GM23248 (cell line): ENCODE results near the gene EBP. TPM values are rescaled to one million over a fixed set of nuclear protein-coding genes. Genes with fewer than 3 reads are reported as not detected.

Source experiments
- DNase-seq: peaks from one replicate; pipeline ENCODE4 v3.0.0-alpha.2; 2015
- H2AFZ ChIP-seq: fragments of 200-600 bp; sonication (generic); 2 replicates; pipeline ENCODE4 v1.6.1; 2016; ENCODE audit warnings: antibody characterized with exemption
- H3F3A ChIP-seq: fragments of 200-600 bp; sonication (generic); 2 replicates; pipeline ENCODE4 v1.6.1; 2016; ENCODE audit warnings: mild to moderate bottlenecking, antibody characterized with exemption, mixed run types; ENCODE audit not compliant: insufficient read depth
- H3K27ac ChIP-seq: fragments of 200-600 bp; sonication (generic); 2 replicates; pipeline ENCODE4 v1.5.1; 2016; ENCODE audit warnings: mild to moderate bottlenecking
- H3K27me3 ChIP-seq: fragments of 200-600 bp; sonication (generic); replicated peaks from 2 replicates; pipeline ENCODE4 v1.6.1; 2016; ENCODE audit warnings: mild to moderate bottlenecking; ENCODE audit not compliant: insufficient read depth
- H3K36me3 ChIP-seq: fragments of 200-600 bp; sonication (generic); 2 replicates; pipeline ENCODE4 v1.6.1; 2016; ENCODE audit warnings: low read depth, mild to moderate bottlenecking
- H3K4me1 ChIP-seq: fragments of 200-600 bp; sonication (generic); 2 replicates; pipeline ENCODE4 v1.6.1; 2016; ENCODE audit warnings: mild to moderate bottlenecking; ENCODE audit not compliant: insufficient read depth
- H3K4me2 ChIP-seq: fragments of 200-600 bp; sonication (generic); one replicate; pipeline ENCODE4 v1.6.1; 2016; ENCODE audit warnings: mild to moderate bottlenecking; ENCODE audit not compliant: unreplicated experiment
- H3K4me3 ChIP-seq: fragments of 200-600 bp; sonication (generic); 2 replicates; pipeline ENCODE4 v1.5.1; 2016; ENCODE audit warnings: mild to moderate bottlenecking
- H3K79me2 ChIP-seq: fragments of 200-600 bp; sonication (generic); 2 replicates; pipeline ENCODE4 v1.6.1; 2016; ENCODE audit warnings: mild to moderate bottlenecking; ENCODE audit not compliant: insufficient read depth
- H3K9ac ChIP-seq: fragments of 200-600 bp; sonication (generic); 2 replicates; pipeline ENCODE4 v1.6.1; 2016; ENCODE audit warnings: mild to moderate bottlenecking
- H3K9me2 ChIP-seq: fragments of 200-600 bp; sonication (generic); 2 replicates; pipeline ENCODE4 v1.6.1; 2016; ENCODE audit warnings: mixed run types, mild to moderate bottlenecking, moderate library complexity; ENCODE audit not compliant: insufficient read depth
- H3K9me3 ChIP-seq: fragments of 200-600 bp; sonication (generic); one replicate; pipeline ENCODE4 v1.6.1; 2017; ENCODE audit warnings: low read depth
- H4K20me1 ChIP-seq: fragments of 200-600 bp; sonication (generic); 2 replicates; pipeline ENCODE4 v1.6.0; 2016; ENCODE audit not compliant: insufficient read depth
- EZH2 ChIP-seq: fragments of 200-600 bp; sonication (generic); IDR thresholded peaks from 2 replicates; pipeline ENCODE4 v1.6.1; 2018; ENCODE audit warnings: antibody characterized with exemption, mild to moderate bottlenecking; ENCODE audit not compliant: insufficient read depth, poor library complexity, severe bottlenecking
- EZH2phosphoT487 ChIP-seq: fragments of 200-600 bp; sonication (generic); IDR thresholded peaks from 2 replicates; pipeline ENCODE4 v1.6.1; 2018; ENCODE audit warnings: antibody characterized with exemption, moderate library complexity, mild to moderate bottlenecking, low read depth; ENCODE audit not compliant: insufficient read depth
- WGBS, 2 experiments: methylation state at CpG; one replicate each; pipeline ENCODE4 v1.1.6; 2015 to 2017; ENCODE audit warnings: low lambda C conversion rate in 2 of 2, low coverage in 1 of 2; ENCODE audit errors: missing lambda C conversion rate in 2 of 2; 5-methylcytosine and 5-hydroxymethylcytosine counted together
- in situ Hi-C: fragments of 300-500 bp; cut with MboI; formaldehyde crosslinking; loops from 2 replicates; pipeline ENCODE4 v1.15.0; 2020
- polyA plus RNA-seq: library from polyadenylated mRNA; unstranded; fragments of >200 nt; fragmentation: Nextera tagmentation; extraction: Ambion mirVana; gene quantifications from 2 replicates; pipeline ENCODE4 v1.2.1, GENCODE V29; 2016
- total RNA-seq: library from RNA; depleted of rRNA; stranded (reverse); fragments of >200 nt; shearing (Covaris generic); gene quantifications from 2 replicates; pipeline ENCODE4 v1.2.3, GENCODE V29; 2014

Gene EBP
- total and polyA plus RNA-seq, 2 experiments from 2014 or later = 17.0 to 45.0 TPM

GRCh38 chrX:48489296-48489695 is 32.3 kb upstream of the EBP start:
- no peaks in the 10 kb centered on the region for H3K9me3 ChIP-seq
- H3K4me2 ChIP-seq = no peak overlapping the region
- 85 to 100% methylated on average over 2 to 9 of the region's 9 CpGs for WGBS, 2 experiments
- DNase-seq = no peak
- no peak overlapping the region for H2AFZ ChIP-seq
- H3K9me2 ChIP-seq = no peaks in the 10 kb centered on the region
- H3K4me1 ChIP-seq = peaks cover 17% of the 10 kb centered on the region
- no peaks in the 10 kb centered on the region for H3K79me2 ChIP-seq
- no peak overlapping the region for H3K27ac ChIP-seq
- H3K27me3 ChIP-seq = no peaks in the 10 kb centered on the region
- H3K9ac ChIP-seq = no peak overlapping the region
- H3F3A ChIP-seq = no peaks in the 10 kb centered on the region
- TF ChIP-seq EZH2 = no peak
- no peak for TF ChIP-seq EZH2phosphoT487
- H3K4me3 ChIP-seq = no peak overlapping the region
- H3K36me3 ChIP-seq = no peaks in the 10 kb centered on the region
- H4K20me1 ChIP-seq = no peaks in the 10 kb centered on the region
- in situ Hi-C loops = loop anchor here (25.0 kb wide), 1 partner anchor 402 kb away; no protein-coding TSS in a partner anchor

GRCh38 chrX:48489892-48490291 is 31.7 kb upstream of the EBP start:
- TF ChIP-seq EZH2 (no peak), EZH2phosphoT487 (no peak)
- Histone ChIP-seq H3K27me3 (no peaks in the 10 kb centered on the region), H3K4me1 (peaks cover 17% of the 10 kb centered on the region), H3K4me3 (no peak overlapping the region), H3K9me3 (no peaks in the 10 kb centered on the region), H4K20me1 (no peaks in the 10 kb centered on the region), H3K4me2 (no peak overlapping the region), H3K9me2 (no peaks in the 10 kb centered on the region), H3F3A (no peaks in the 10 kb centered on the region), H3K36me3 (no peaks in the 10 kb centered on the region), H3K79me2 (no peaks in the 10 kb centered on the region), H2AFZ (no peak overlapping the region), H3K27ac (peak overlapping the region; percentile 35; the same call in 1 of the 2 replicates), H3K9ac (no peak overlapping the region)
- in situ Hi-C loops = loop anchor here (25.0 kb wide), 1 partner anchor 403 kb away; no protein-coding TSS in a partner anchor
- WGBS, 2 experiments = 50 to 63% methylated on average over 2 of the region's 2 CpGs
- no peak for DNase-seq

- Histone ChIP-seq H2AFZ (no peak overlapping the region), H3K9me2 (no peaks in the 10 kb centered on the region), H3K4me3 (no peak overlapping the region), H3K9me3 (no peaks in the 10 kb centered on the region), H4K20me1 (no peaks in the 10 kb centered on the region), H3K79me2 (no peaks in the 10 kb centered on the region), H3F3A (no peaks in the 10 kb centered on the region), H3K27me3 (no peaks in the 10 kb centered on the region), H3K4me2 (no peak overlapping the region), H3K4me1 (peaks cover 17% of the 10 kb centered on the region), H3K36me3 (no peaks in the 10 kb centered on the region), H3K9ac (no peak overlapping the region), H3K27ac (peak overlapping the region; percentile 35)
- in situ Hi-C loops = loop anchor here (25.0 kb wide), 1 partner anchor 403 kb away; no protein-coding TSS in a partner anchor
- 22 to 33% methylated on average over 6 to 8 of the region's 8 CpGs for WGBS, 2 experiments
- peak; percentile 72 for DNase-seq
- TF ChIP-seq EZH2 (no peak), EZH2phosphoT487 (no peak)
Measured at GRCh38 chrX:48490661-48491060, 30.9 kb upstream of the EBP start.

GRCh38 chrX:48491809-48492208 is 29.8 kb upstream of the EBP start:
- Histone ChIP-seq H3K27ac (peak overlapping the region; percentile 65), H3K79me2 (no peaks in the 10 kb centered on the region), H3K27me3 (no peaks in the 10 kb centered on the region), H3K9me3 (no peaks in the 10 kb centered on the region), H3K9ac (0 out of 2 replicates have a peak overlapping the region, but pooled peaks have one; percentile 17), H3K9me2 (no peaks in the 10 kb centered on the region), H3K36me3 (no peaks in the 10 kb centered on the region), H3F3A (no peaks in the 10 kb centered on the region), H2AFZ (no peak overlapping the region), H3K4me2 (peak overlapping the region; percentile 42), H3K4me3 (no peak overlapping the region), H3K4me1 (peaks cover 17% of the 10 kb centered on the region), H4K20me1 (no peaks in the 10 kb centered on the region)
- no peak for TF ChIP-seq EZH2phosphoT487
- no peak for TF ChIP-seq EZH2
- in situ Hi-C loops = loop anchor here (25.0 kb wide), 1 partner anchor 405 kb away; no protein-coding TSS in a partner anchor
- WGBS, 2 experiments = 51 to 64% methylated on average over 7 to 9 of the region's 9 CpGs
- DNase-seq = peak; percentile 16
